GM12872 (cell line): ENCODE results near the gene KLHL12.
A peak's percentile ranks its signal among the peaks of the same experiment; 100 is the strongest.

Source experiments
- TF ChIP-seq, protein P1 (sequence below): IDR thresholded peaks from 3 replicates; pipeline ENCODE4 v1.5.1; 2011; ENCODE audit warnings: low read depth, mild to moderate bottlenecking, low read length, moderate library complexity; ENCODE audit not compliant: insufficient read depth

The KLHL12 gene

GRCh38 chr1:202957733-202958543 lies 30.9 kb upstream of the KLHL12 start, which contains the start of gene ADIPOR1:
Gene ADIPOR1 (minus strand): TSS chr1:202958312. CDS start chr1:202951070, 7,242 bp downstream.
- TF ChIP-seq, protein P1, sequence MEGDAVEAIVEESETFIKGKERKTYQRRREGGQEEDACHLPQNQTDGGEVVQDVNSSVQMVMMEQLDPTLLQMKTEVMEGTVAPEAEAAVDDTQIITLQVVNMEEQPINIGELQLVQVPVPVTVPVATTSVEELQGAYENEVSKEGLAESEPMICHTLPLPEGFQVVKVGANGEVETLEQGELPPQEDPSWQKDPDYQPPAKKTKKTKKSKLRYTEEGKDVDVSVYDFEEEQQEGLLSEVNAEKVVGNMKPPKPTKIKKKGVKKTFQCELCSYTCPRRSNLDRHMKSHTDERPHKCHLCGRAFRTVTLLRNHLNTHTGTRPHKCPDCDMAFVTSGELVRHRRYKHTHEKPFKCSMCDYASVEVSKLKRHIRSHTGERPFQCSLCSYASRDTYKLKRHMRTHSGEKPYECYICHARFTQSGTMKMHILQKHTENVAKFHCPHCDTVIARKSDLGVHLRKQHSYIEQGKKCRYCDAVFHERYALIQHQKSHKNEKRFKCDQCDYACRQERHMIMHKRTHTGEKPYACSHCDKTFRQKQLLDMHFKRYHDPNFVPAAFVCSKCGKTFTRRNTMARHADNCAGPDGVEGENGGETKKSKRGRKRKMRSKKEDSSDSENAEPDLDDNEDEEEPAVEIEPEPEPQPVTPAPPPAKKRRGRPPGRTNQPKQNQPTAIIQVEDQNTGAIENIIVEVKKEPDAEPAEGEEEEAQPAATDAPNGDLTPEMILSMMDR: 0 out of 3 replicates have a peak, but pooled peaks have one; percentile 13

GRCh38 chr1:202956969-202957368 lies 29.9 kb upstream of the KLHL12 start:
- TF ChIP-seq, protein P1: no peak

DNA sequence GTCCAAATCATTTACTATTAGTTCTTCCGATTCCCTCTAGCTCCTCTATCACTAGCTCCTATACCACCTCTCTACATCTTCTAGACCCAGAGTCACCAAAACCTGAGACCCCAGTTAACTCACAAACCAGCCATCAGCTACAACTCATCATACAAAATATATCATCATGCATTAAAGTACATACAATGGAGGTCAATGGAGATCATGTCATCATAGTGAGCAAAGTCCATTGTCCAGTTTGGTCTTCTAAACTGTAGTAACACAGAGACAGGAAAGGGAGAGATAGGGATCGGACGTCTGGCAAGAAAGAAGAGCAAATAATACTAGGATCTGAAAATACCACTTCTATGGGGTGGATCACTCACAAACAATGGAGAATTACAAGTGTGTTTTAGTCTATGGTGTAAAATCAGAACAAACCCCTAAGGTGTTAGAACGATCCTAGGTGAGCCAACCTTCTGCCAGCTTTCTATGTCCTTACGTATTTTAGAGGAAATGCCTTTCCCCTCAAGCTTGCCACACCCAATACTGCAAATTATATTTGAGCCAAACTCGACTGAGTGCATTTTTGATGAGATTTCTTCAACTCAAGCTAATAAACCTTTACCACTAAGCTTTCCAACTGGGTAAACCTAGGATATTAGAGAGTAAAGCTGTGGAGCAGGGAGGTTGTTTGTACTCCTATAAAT lies 27.2 kb upstream of the KLHL12 start:
- TF ChIP-seq, protein P1: no peak

GRCh38 chr1:202953392-202953791 lies 26.4 kb upstream of the KLHL12 start:
- TF ChIP-seq, protein P1: no peak

DNA sequence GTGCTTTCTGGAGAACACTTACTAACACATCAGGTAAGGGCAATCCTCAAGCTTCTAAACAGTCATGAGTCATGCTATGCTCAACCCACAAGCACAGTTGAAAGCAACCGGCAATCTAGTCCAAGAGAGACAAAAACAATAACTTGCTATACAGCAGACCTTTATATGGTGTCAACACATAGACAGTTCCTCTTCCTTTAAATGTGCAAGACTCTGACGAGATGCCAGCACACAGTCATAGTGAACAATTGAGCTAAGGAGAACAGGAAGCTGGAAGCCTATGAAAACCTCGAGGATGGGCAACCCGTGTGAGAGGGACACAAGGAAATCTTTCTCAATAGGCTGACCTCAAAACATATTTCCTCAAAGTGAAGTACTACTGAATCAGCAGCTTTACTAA lies 25.8 kb upstream of the KLHL12 start:
- TF ChIP-seq, protein P1: no peak

DNA sequence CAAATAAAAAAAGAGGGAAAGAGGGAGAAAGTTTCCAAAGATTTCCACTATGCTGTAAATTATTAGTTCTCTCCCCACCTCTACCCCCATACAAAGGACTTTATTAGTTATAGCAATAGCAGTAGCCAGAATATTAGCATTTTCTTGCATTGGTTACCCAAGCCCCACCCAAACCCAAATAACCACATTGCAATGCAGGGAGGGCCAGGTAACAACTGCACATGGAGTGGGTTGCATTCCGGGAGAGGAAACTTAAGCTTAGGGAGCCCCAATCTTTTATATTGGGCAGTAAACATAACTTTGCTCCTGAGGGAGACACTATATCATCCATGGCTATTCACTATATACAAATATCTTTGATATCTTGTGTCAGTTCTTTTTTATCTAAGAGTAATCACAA lies 25.1 kb upstream of the KLHL12 start:
- TF ChIP-seq, protein P1: no peak

- TF ChIP-seq, protein P1: no peak
These were observed 24.4 kb upstream of the KLHL12 start for GRCh38 chr1:202951437-202951836.
